OCI-LY1 (cell line): Measurements from ENCODE around the gene RPL7A.
A peak's percentile ranks its signal among the peaks of the same experiment; 100 is the strongest.

Experiments
- H2AFZ ChIP-seq: fragments of 200-600 bp; sonication (generic), shearing (Covaris generic); 2 replicates; pipeline ENCODE4 v1.6.0; 2014; ENCODE audit warnings: antibody characterized with exemption, mild to moderate bottlenecking, low read length
- H3F3A ChIP-seq: fragments of 200-600 bp; sonication (generic), shearing (Covaris generic); 2 replicates; pipeline ENCODE4 v1.6.0; 2014; ENCODE audit warnings: mild to moderate bottlenecking, antibody characterized with exemption, low read length, moderate library complexity; ENCODE audit not compliant: insufficient read depth
- H3K27ac ChIP-seq: fragments of 200-600 bp; sonication (generic); 2 replicates; pipeline ENCODE4 v1.5.1; 2014; ENCODE audit warnings: low read length, mixed run types, mild to moderate bottlenecking, low read depth; ENCODE audit not compliant: poor library complexity, severe bottlenecking
- H3K27me3 ChIP-seq: fragments of 200-600 bp; sonication (generic); 2 replicates; pipeline ENCODE4 v1.6.0; 2014; ENCODE audit warnings: antibody characterized with exemption, mild to moderate bottlenecking, low read length, moderate library complexity; ENCODE audit not compliant: insufficient read depth
- H3K36me3 ChIP-seq: fragments of 200-600 bp; sonication (generic); 2 replicates; pipeline ENCODE4 v1.6.1; 2014; ENCODE audit warnings: mild to moderate bottlenecking, antibody characterized with exemption, low read length, moderate library complexity, mixed read lengths; ENCODE audit not compliant: insufficient read depth
- H3K4me1 ChIP-seq: fragments of 200-600 bp; sonication (generic); 2 replicates; pipeline ENCODE4 v1.5.1; 2014; ENCODE audit warnings: mild to moderate bottlenecking, low read length, moderate library complexity; ENCODE audit not compliant: insufficient read depth, severe bottlenecking
- H3K4me2 ChIP-seq: fragments of 200-600 bp; sonication (generic), shearing (Covaris generic); 2 replicates; pipeline ENCODE4 v1.6.1; 2014; ENCODE audit warnings: low read length
- H3K4me3 ChIP-seq: fragments of 200-600 bp; sonication (generic); 2 replicates; pipeline ENCODE4 v1.5.1; 2014; ENCODE audit warnings: low read length, low read depth, mild to moderate bottlenecking, mixed read lengths; ENCODE audit not compliant: poor library complexity, severe bottlenecking
- H3K79me2 ChIP-seq: fragments of 200-600 bp; shearing (Covaris generic); 2 replicates; pipeline ENCODE4 v1.6.1; 2016; ENCODE audit warnings: mixed run types, low read length, mixed read lengths; ENCODE audit not compliant: insufficient read depth
- H3K9ac ChIP-seq: fragments of 200-600 bp; sonication (generic), shearing (Covaris generic); 2 replicates; pipeline ENCODE4 v1.6.1; 2014; ENCODE audit warnings: mild to moderate bottlenecking, low read length, mixed read lengths
- H3K9me2 ChIP-seq: fragments of 200-600 bp; sonication (generic), shearing (Covaris generic); 2 replicates; pipeline ENCODE4 v1.6.1; 2014; ENCODE audit warnings: low read depth, mild to moderate bottlenecking, low read length, mixed read lengths
- H3K9me3 ChIP-seq: fragments of 200-600 bp; shearing (Covaris generic); 2 replicates; pipeline ENCODE4 v1.6.1; 2014; ENCODE audit warnings: low read length, mixed read lengths
- H4K20me1 ChIP-seq: fragments of 200-600 bp; sonication (generic), shearing (Covaris generic); 2 replicates; pipeline ENCODE4 v1.6.0; 2016; ENCODE audit warnings: mild to moderate bottlenecking, low read length; ENCODE audit not compliant: insufficient read depth
- CTCF ChIP-seq: fragments of 200-600 bp; sonication (generic), shearing (Covaris generic); IDR thresholded peaks from 2 replicates; pipeline ENCODE4 v1.5.1; 2017; ENCODE audit warnings: mild to moderate bottlenecking, antibody characterized with exemption, low read length, moderate library complexity, mixed read lengths
- EZH2 ChIP-seq: fragments of 200-600 bp; sonication (generic), shearing (Covaris generic); IDR thresholded peaks from 2 replicates; pipeline ENCODE4 v1.8.0; 2017; ENCODE audit warnings: borderline replicate concordance, mixed run types, mild to moderate bottlenecking, antibody characterized with exemption, low read length, moderate library complexity, mixed read lengths

Gene RPL7A

GRCh38 chr9:133372144-133372543 lies 24.1 kb downstream of the RPL7A start:
- no peaks in the 10 kb centered on the region; the same call in 1 of the 2 replicates for H3K27me3 ChIP-seq
- no peak overlapping the region for H2AFZ ChIP-seq
- peaks cover 25% of the 10 kb centered on the region; the same call in 1 of the 2 replicates for H3K36me3 ChIP-seq
- H3K27ac ChIP-seq = no peak overlapping the region
- peak overlapping the region; percentile 18 for H3K4me3 ChIP-seq
- peaks cover 44% of the 10 kb centered on the region for H3K4me1 ChIP-seq
- H4K20me1 ChIP-seq = no peaks in the 10 kb centered on the region
- H3K9ac ChIP-seq = peak overlapping the region; percentile 43; the same call in 1 of the 2 replicates
- H3K79me2 ChIP-seq = peaks cover 28% of the 10 kb centered on the region
- TF ChIP-seq CTCF (no peak), EZH2 (no peak)
- no peaks in the 10 kb centered on the region for H3F3A ChIP-seq
- peak overlapping the region; percentile 50; the same call in 1 of the 2 replicates for H3K4me2 ChIP-seq
- no peaks in the 10 kb centered on the region for H3K9me2 ChIP-seq
- no peaks in the 10 kb centered on the region for H3K9me3 ChIP-seq

- no peak for TF ChIP-seq CTCF
- TF ChIP-seq EZH2 = no peak
- peak overlapping the region; percentile 93 for H3K4me2 ChIP-seq
- H3K79me2 ChIP-seq = peaks cover 24% of the 10 kb centered on the region
- peak overlapping the region; percentile 75 for H3K9ac ChIP-seq
- H3F3A ChIP-seq = no peaks in the 10 kb centered on the region
- no peaks in the 10 kb centered on the region for H4K20me1 ChIP-seq
- H3K27ac ChIP-seq = peak overlapping the region; percentile 26
- peaks cover 14% of the 10 kb centered on the region; the same call in 1 of the 2 replicates for H3K36me3 ChIP-seq
- peak overlapping the region; percentile 73 for H3K4me3 ChIP-seq
- H3K27me3 ChIP-seq = no peaks in the 10 kb centered on the region; the same call in 1 of the 2 replicates
- H3K9me2 ChIP-seq = no peaks in the 10 kb centered on the region
- H3K9me3 ChIP-seq = no peaks in the 10 kb centered on the region
- no peak overlapping the region for H2AFZ ChIP-seq
- H3K4me1 ChIP-seq = peaks cover 44% of the 10 kb centered on the region
These were observed 26.6 kb downstream of the RPL7A start for GRCh38 chr9:133374612-133375115.

- peak overlapping the region; percentile 93 for H3K4me2 ChIP-seq
- H3F3A ChIP-seq = no peaks in the 10 kb centered on the region
- H3K4me3 ChIP-seq = peak overlapping the region; percentile 73
- no peaks in the 10 kb centered on the region for H3K9me2 ChIP-seq
- peak overlapping the region; percentile 75 for H3K9ac ChIP-seq
- H3K9me3 ChIP-seq = no peaks in the 10 kb centered on the region
- TF ChIP-seq EZH2 = no peak
- TF ChIP-seq CTCF = peak; percentile 46
- H2AFZ ChIP-seq = no peak overlapping the region
- H3K36me3 ChIP-seq = peaks cover 8% of the 10 kb centered on the region; the same call in 1 of the 2 replicates
- peaks cover 43% of the 10 kb centered on the region for H3K4me1 ChIP-seq
- H3K27ac ChIP-seq = peak overlapping the region; percentile 26
- no peaks in the 10 kb centered on the region for H4K20me1 ChIP-seq
- peaks cover 24% of the 10 kb centered on the region for H3K79me2 ChIP-seq
- H3K27me3 ChIP-seq = no peaks in the 10 kb centered on the region; the same call in 1 of the 2 replicates
These were observed 27.2 kb downstream of the RPL7A start for GRCh38 chr9:133375116-133375723.
